SK-N-SH (cell line): ENCODE results near the gene CPNE1. TPM values are rescaled to one million over a fixed set of nuclear protein-coding genes. Genes with fewer than 3 reads are reported as not detected.

Experiments used
- CTCF ChIA-PET: fragments of 300-600, 350-600 bp; formaldehyde crosslinking; extraction: SDS; loops from one replicate; lab custom pipeline; 2021; lab: Yijun Ruan, JAX
- POLR2A ChIA-PET: fragments of 350-600 bp; sonication (Branson Sonifier 250); formaldehyde crosslinking; extraction: SDS; loops from one replicate; lab custom pipeline; 2020; ENCODE audit warnings: antibody characterized with exemption, inconsistent platforms; lab: Yijun Ruan, JAX
- DNase-seq: peaks from one replicate; pipeline ENCODE4 v3.0.0; 2012
- H2AFZ ChIP-seq: fragments of 200-600 bp; sonication (generic); 2 replicates; pipeline ENCODE4 v1.8.1; 2016; ENCODE audit warnings: antibody characterized with exemption, mild to moderate bottlenecking, low read depth
- H3F3A ChIP-seq: fragments of 200-600 bp; sonication (generic); replicated peaks from 2 replicates; pipeline ENCODE3; 2016; ENCODE audit warnings: antibody characterized with exemption, mild to moderate bottlenecking; ENCODE audit not compliant: insufficient read depth
- H3K27ac ChIP-seq, 2 experiments: fragments of 200-500 bp in 1 of 2; fragments of 200-600 bp in 1 of 2; sonication (Bioruptor generic) in 1 of 2; sonication (generic), shearing (Covaris generic) in 1 of 2; 2 replicates each; pipeline versions ENCODE4 v1.5.1 to v1.6.1; 2014 to 2016; ENCODE audit warnings: low read depth in 2 of 2, inconsistent platforms in 1 of 2, low read length in 1 of 2, mild to moderate bottlenecking in 1 of 2, mixed read lengths in 1 of 2
- H3K27me3 ChIP-seq: fragments of 200-600 bp; sonication (generic), shearing (Covaris generic); 2 replicates; pipeline ENCODE4 v1.6.1; 2016; ENCODE audit warnings: mixed run types; ENCODE audit not compliant: insufficient read depth
- H3K36me3 ChIP-seq, 2 experiments: fragments of 200-500 bp in 1 of 2; fragments of 200-600 bp in 1 of 2; sonication (Bioruptor generic) in 1 of 2; sonication (generic) in 1 of 2; replicated peaks in 1 of 2; 2 replicates each; pipeline versions ENCODE3 to v1.5.1; 2014 to 2016; ENCODE audit warnings: low read length in 1 of 2, mild to moderate bottlenecking in 1 of 2; ENCODE audit not compliant: insufficient read depth in 2 of 2, control insufficient read depth in 1 of 2
- H3K4me1 ChIP-seq, 2 experiments: fragments of 200-500 bp in 1 of 2; fragments of 200-600 bp in 1 of 2; sonication (Bioruptor generic) in 1 of 2; sonication (generic), shearing (Covaris generic) in 1 of 2; 2 replicates each; pipeline versions ENCODE4 v1.5.1 to v1.6.1; 2014 to 2016; ENCODE audit warnings: low read depth in 1 of 2, low read length in 1 of 2, mixed run types in 1 of 2; ENCODE audit not compliant: insufficient read depth in 2 of 2, control insufficient read depth in 1 of 2
- H3K4me2 ChIP-seq: fragments of 200-600 bp; sonication (generic), shearing (Covaris generic); 2 replicates; pipeline ENCODE4 v1.6.1; 2017; ENCODE audit warnings: mixed run types
- H3K4me3 ChIP-seq, 2 experiments: fragments of 200-500 bp in 1 of 2; fragments of 200-600 bp in 1 of 2; sonication (Bioruptor generic) in 1 of 2; sonication (generic), shearing (Covaris generic) in 1 of 2; 2 replicates each; pipeline versions ENCODE4 v1.5.1 to v1.8.1; 2014 to 2016; ENCODE audit warnings: low read depth in 2 of 2, inconsistent platforms in 1 of 2, low read length in 1 of 2, mild to moderate bottlenecking in 1 of 2, mixed read lengths in 1 of 2, moderate library complexity in 1 of 2
- H3K79me2 ChIP-seq: fragments of 200-600 bp; sonication (generic); 2 replicates; pipeline ENCODE4 v1.8.1; 2017; ENCODE audit warnings: mild to moderate bottlenecking; ENCODE audit not compliant: insufficient read depth
- H3K9ac ChIP-seq: fragments of 200-600 bp; sonication (generic); 2 replicates; pipeline ENCODE4 v1.6.1; 2017; ENCODE audit warnings: mixed run types
- H3K9me2 ChIP-seq: fragments of 200-600 bp; sonication (generic); 2 replicates; pipeline ENCODE4 v1.6.1; 2017; ENCODE audit warnings: mixed run types
- H3K9me3 ChIP-seq: fragments of 200-600 bp; sonication (generic); 2 replicates; pipeline ENCODE4 v1.6.1; 2017; ENCODE audit warnings: mixed run types, mild to moderate bottlenecking, moderate library complexity
- H4K20me1 ChIP-seq: fragments of 200-600 bp; sonication (generic); 2 replicates; pipeline ENCODE4 v1.6.1; 2017; ENCODE audit warnings: mild to moderate bottlenecking, mixed run types; ENCODE audit not compliant: insufficient read depth
- CHD2 ChIP-seq: fragments of 150-350 bp; IDR thresholded peaks from 2 replicates; pipeline ENCODE4 v1.6.1; 2018; ENCODE audit warnings: low read length; ENCODE audit not compliant: partially characterized antibody
- CTCF ChIP-seq: fragments of 200-600 bp; sonication (generic); IDR thresholded peaks from 2 replicates; pipeline ENCODE4 v1.6.1; 2017; ENCODE audit warnings: antibody characterized with exemption, mild to moderate bottlenecking, moderate library complexity
- ELF1 ChIP-seq: IDR thresholded peaks from 2 replicates; pipeline ENCODE4 v1.4.0; 2012
- EP300 ChIP-seq, 2 experiments: IDR thresholded peaks; 2 replicates each; pipeline versions ENCODE4 v1.4.0 to v1.6.1; 2012; ENCODE audit warnings: borderline replicate concordance in 1 of 2, low read depth in 1 of 2, low read length in 1 of 2
- FOXJ3 ChIP-seq: sonication (generic); formaldehyde crosslinking; IDR thresholded peaks from 2 replicates; pipeline ENCODE4 v1.5.1; 2020; ENCODE audit warnings: mild to moderate bottlenecking, missing genetic modification reagents
- GABPA ChIP-seq: IDR thresholded peaks from 2 replicates; pipeline ENCODE4 v1.4.0; 2012; ENCODE audit warnings: low read depth, mild to moderate bottlenecking
- GATA2 ChIP-seq: sonication (generic); formaldehyde crosslinking; IDR thresholded peaks from 2 replicates; pipeline ENCODE4 v1.5.0; 2020; ENCODE audit warnings: mild to moderate bottlenecking, missing genetic modification reagents
- MAX ChIP-seq: IDR thresholded peaks from 2 replicates; pipeline ENCODE4 v1.4.0; 2012; ENCODE audit warnings: low read depth
- MXI1 ChIP-seq: IDR thresholded peaks from 2 replicates; pipeline ENCODE4 v1.6.1; 2012; ENCODE audit warnings: mild to moderate bottlenecking, low read depth, low read length, improper control_type of control experiment
- RAD21 ChIP-seq: IDR thresholded peaks from 2 replicates; pipeline ENCODE4 v1.6.1; 2012; ENCODE audit warnings: mild to moderate bottlenecking, low read length
- REST ChIP-seq: IDR thresholded peaks from 2 replicates; pipeline ENCODE4 v1.6.1; 2012; ENCODE audit warnings: mild to moderate bottlenecking, low read depth, low read length, moderate library complexity
- TAF1 ChIP-seq: IDR thresholded peaks from 2 replicates; pipeline ENCODE4 v1.6.1; 2012; ENCODE audit warnings: low read depth, mild to moderate bottlenecking, low read length, moderate library complexity, borderline replicate concordance
- USF1 ChIP-seq: IDR thresholded peaks from 2 replicates; pipeline ENCODE4 v1.4.0; 2012; ENCODE audit warnings: low read depth, borderline replicate concordance
- USF2 ChIP-seq: fragments of 150-350 bp; IDR thresholded peaks from 2 replicates; pipeline ENCODE4 v1.6.1; 2017; ENCODE audit warnings: antibody characterized with exemption, low read length, low read depth, borderline replicate concordance
- YY1 ChIP-seq: IDR thresholded peaks from 2 replicates; pipeline ENCODE4 v1.4.0; 2012; ENCODE audit warnings: low read depth, mild to moderate bottlenecking
- WGBS: methylation state at CpG from one replicate; pipeline ENCODE4 v1.1.6; 2017; ENCODE audit warnings: low lambda C conversion rate; 5-methylcytosine and 5-hydroxymethylcytosine counted together
- polyA plus RNA-seq, 3 experiments: library from polyadenylated mRNA; depleted of rRNA; stranded (reverse); fragments of >200 nt; gene quantifications; 2 replicates each; pipeline ENCODE4 v1.2.3, GENCODE V29; 2012

Gene CPNE1
- polyA plus RNA-seq, 1 of the 3 experiments (the other 2 are of a cell fraction) = 279 TPM

GRCh38 chr20:35610833-35611427, 53.8 kb downstream of the CPNE1 start (continued):
- no peak for TF ChIP-seq USF1
- no peak for TF ChIP-seq GATA2 (CRISPR knock-in tag)
- no peak for TF ChIP-seq RAD21
- no peak for TF ChIP-seq EP300 (IDR thresholded peaks at IDR 0.05; ENCODE audit: borderline replicate concordance in 1 of 2, low read depth in 1 of 2, low read length in 1 of 2)
- TF ChIP-seq CHD2 = no peak
- no peak for TF ChIP-seq ELF1

GRCh38 chr20:35607003-35607735, 57.5 kb downstream of the CPNE1 start:
- TF ChIP-seq CHD2 = no peak
- TF ChIP-seq CTCF = no peak
- POLR2A ChIA-PET = interaction anchor here (1.4 kb wide), 1 partner anchor 135 kb away, joined by 4 read pairs; the partner anchor contains the start of gene RBM39

DNA sequence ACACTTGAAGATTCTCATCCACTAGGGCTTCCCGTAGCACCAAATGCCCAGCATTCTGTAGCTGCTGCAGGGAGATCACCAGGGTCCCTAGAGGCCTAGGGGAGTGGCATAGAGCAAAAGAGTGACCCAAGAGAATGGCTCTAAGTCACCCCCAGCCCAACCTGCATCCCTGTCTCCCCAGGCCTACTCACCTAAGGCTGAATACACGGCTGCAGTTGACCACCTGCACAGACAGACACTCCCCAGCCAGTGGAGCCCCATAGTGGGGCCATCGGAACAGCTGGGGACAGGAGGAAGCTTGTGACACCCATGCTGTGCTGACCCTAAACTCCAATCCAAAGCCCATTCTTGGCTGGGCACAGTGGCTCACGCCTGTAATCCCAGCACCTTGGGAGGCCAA, 58.6 kb downstream of the CPNE1 start:
- no peak for DNase-seq
- Histone ChIP-seq H3K9me3 (no peaks in the 10 kb centered on the region), H3K79me2 (no peaks in the 10 kb centered on the region), H2AFZ (no peak overlapping the region), H3K9me2 (no peaks in the 10 kb centered on the region), H3K9ac (no peak overlapping the region), H3K36me3 (no peaks in the 10 kb centered on the region), H4K20me1 (no peaks in the 10 kb centered on the region), H3K27me3 (no peaks in the 10 kb centered on the region), H3K4me1 (peaks cover 0 to 9% of the 10 kb centered on the region in 2 experiments; a peak in 1 of 4 replicates), H3K4me3 (no peak overlapping the region), H3K4me2 (no peak overlapping the region), H3F3A (no peaks in the 10 kb centered on the region), H3K27ac (no peak overlapping the region)
- POLR2A ChIA-PET = no interaction called here
- CTCF ChIA-PET = interaction anchor here (0.8 to 2.8 kb wide), 4 partner anchors 10 to 14 kb away, joined by 3 to 11 read pairs (median 4); partner anchors contain the start of gene SPAG4
- 67% methylated on average over 1 of the region's 4 CpGs for WGBS
- TF ChIP-seq YY1 (no peak), MAX (no peak), GABPA (no peak), CHD2 (no peak), GATA2 (CRISPR knock-in tag) (no peak), RAD21 (no peak), TAF1 (no peak), ELF1 (no peak), MXI1 (no peak), REST (no peak), FOXJ3 (CRISPR knock-in tag) (no peak), USF2 (no peak)

More at GRCh38 chr20:35607003-35607735, 57.5 kb downstream of the CPNE1 start:
- Histone ChIP-seq H3K4me2 (no peak overlapping the region), H3K79me2 (no peaks in the 10 kb centered on the region), H3K4me1 (no peaks in the 10 kb centered on the region; a peak in 1 of 4 replicates), H3K9me2 (no peaks in the 10 kb centered on the region), H3K9ac (no peak overlapping the region), H3F3A (no peaks in the 10 kb centered on the region), H3K4me3 (no peak overlapping the region), H4K20me1 (no peaks in the 10 kb centered on the region), H3K36me3 (no peaks in the 10 kb centered on the region), H3K9me3 (no peaks in the 10 kb centered on the region), H2AFZ (no peak overlapping the region), H3K27ac (no peak overlapping the region), H3K27me3 (no peaks in the 10 kb centered on the region)
- 89% methylated on average over 10 of the region's 14 CpGs for WGBS
- no peak for DNase-seq
- CTCF ChIA-PET = interaction anchor here (0.8 to 2.8 kb wide), 3 partner anchors 9 to 12 kb away, joined by 3 to 11 read pairs (median 4); no protein-coding TSS in a partner anchor
